GM23338 (cell line): ENCODE measurements around the gene DTNA.

ENCODE experiments used
- EZH2 ChIP-seq: fragments of 200-600 bp; sonication (generic); IDR thresholded peaks from one replicate; pipeline ENCODE4 v1.8.0; 2017; ENCODE audit warnings: antibody characterized with exemption, mild to moderate bottlenecking, low read depth; ENCODE audit not compliant: unreplicated experiment
- JUNB ChIP-seq: IDR thresholded peaks from one replicate; pipeline ENCODE4 v1.6.1; 2016; ENCODE audit warnings: antibody characterized with exemption; ENCODE audit not compliant: unreplicated experiment
- POLR2AphosphoS5 ChIP-seq: IDR thresholded peaks from 2 replicates; pipeline ENCODE4 v1.6.1; 2016; ENCODE audit warnings: antibody characterized with exemption, low read depth
- STAT1 ChIP-seq: IDR thresholded peaks from one replicate; pipeline ENCODE4 v1.6.1; 2016; ENCODE audit warnings: antibody characterized with exemption; ENCODE audit not compliant: unreplicated experiment
- ZNF331 ChIP-seq: fragments of 250-450 bp; sonication (Bioruptor Pico); IDR thresholded peaks from 2 replicates; pipeline ENCODE4 v1.5.0; 2020; ENCODE audit warnings: low read depth, mild to moderate bottlenecking, moderate library complexity
- TF ChIP-seq, protein P1 (sequence below), 2 experiments: fragments of 200-600 bp in 1 of 2; sonication (generic) in 1 of 2; conservative IDR thresholded peaks; 2 replicates each; pipeline versions ENCODE4 v1.5.1 to v1.6.1; 2016 to 2017; ENCODE audit warnings: antibody characterized with exemption in 2 of 2, low read depth in 2 of 2, mild to moderate bottlenecking in 2 of 2, moderate library complexity in 1 of 2
- TF ChIP-seq, protein P2 (sequence below): IDR thresholded peaks from 2 replicates; pipeline ENCODE4 v1.6.1; 2016; ENCODE audit warnings: antibody characterized with exemption

DNA sequence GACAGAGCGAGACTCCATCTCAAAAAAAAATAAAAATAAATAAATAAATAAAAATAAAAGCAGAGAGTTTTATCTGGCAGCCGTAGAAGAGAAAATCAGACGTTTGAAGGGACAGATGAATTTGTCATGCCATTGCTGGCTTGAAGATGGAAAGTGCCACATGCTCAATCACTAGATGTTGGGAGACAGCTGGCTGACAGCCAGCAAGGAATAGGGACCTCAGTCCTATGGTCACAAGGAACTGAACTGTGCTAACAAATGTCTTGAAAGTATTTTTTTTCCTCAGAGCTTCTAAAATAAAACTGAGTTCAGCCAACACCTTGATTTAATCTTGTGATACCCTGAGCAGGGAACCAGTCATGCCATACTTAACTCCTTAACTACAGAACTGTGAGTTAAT is 65.4 kb downstream of the DTNA start:
- TF ChIP-seq, protein P1, sequence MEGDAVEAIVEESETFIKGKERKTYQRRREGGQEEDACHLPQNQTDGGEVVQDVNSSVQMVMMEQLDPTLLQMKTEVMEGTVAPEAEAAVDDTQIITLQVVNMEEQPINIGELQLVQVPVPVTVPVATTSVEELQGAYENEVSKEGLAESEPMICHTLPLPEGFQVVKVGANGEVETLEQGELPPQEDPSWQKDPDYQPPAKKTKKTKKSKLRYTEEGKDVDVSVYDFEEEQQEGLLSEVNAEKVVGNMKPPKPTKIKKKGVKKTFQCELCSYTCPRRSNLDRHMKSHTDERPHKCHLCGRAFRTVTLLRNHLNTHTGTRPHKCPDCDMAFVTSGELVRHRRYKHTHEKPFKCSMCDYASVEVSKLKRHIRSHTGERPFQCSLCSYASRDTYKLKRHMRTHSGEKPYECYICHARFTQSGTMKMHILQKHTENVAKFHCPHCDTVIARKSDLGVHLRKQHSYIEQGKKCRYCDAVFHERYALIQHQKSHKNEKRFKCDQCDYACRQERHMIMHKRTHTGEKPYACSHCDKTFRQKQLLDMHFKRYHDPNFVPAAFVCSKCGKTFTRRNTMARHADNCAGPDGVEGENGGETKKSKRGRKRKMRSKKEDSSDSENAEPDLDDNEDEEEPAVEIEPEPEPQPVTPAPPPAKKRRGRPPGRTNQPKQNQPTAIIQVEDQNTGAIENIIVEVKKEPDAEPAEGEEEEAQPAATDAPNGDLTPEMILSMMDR (conservative IDR thresholded peaks at IDR 0.05; ENCODE audit: low read depth in 2 of 2) = no peak
- TF ChIP-seq POLR2AphosphoS5 (no peak), ZNF331 (no peak), EZH2 (no peak), JUNB (no peak), STAT1 (no peak)
- TF ChIP-seq, protein P2, sequence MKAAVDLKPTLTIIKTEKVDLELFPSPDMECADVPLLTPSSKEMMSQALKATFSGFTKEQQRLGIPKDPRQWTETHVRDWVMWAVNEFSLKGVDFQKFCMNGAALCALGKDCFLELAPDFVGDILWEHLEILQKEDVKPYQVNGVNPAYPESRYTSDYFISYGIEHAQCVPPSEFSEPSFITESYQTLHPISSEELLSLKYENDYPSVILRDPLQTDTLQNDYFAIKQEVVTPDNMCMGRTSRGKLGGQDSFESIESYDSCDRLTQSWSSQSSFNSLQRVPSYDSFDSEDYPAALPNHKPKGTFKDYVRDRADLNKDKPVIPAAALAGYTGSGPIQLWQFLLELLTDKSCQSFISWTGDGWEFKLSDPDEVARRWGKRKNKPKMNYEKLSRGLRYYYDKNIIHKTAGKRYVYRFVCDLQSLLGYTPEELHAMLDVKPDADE = no peak
